Right renal cortex interstitium (tissue), 3 donors: ENCODE data around the gene SPATA46. TPM values are rescaled to one million over a fixed set of nuclear protein-coding genes. Genes with fewer than 3 reads are reported as not detected.
"Not testable (repeated sequence)": the region's sequence is repeated elsewhere in the genome, so short reads cannot be mapped to it uniquely, and the experiment has no call there.

Experiments
- DNase-seq, 3 donors: peaks; one replicate each; pipeline ENCODE4 v3.0.0-alpha.2; 2013; ENCODE audit warnings: low read depth in 3 of 3, low spot score in 2 of 3
- polyA plus RNA-seq, 3 donors: library from polyadenylated mRNA; unstranded; fragments of 120-200 nt; gene quantifications; one replicate each; pipeline ENCODE4 v1.2.1, GENCODE V29; 2013; ENCODE audit not compliant: insufficient read length in 3 of 3

SPATA46 gene
- polyA plus RNA-seq, 3 donors: 0.25 to 0.51 (median 0.42) TPM

- DNase-seq: no peak
Measured at GRCh38 chr1:162359523-162360236, 17.0 kb downstream of the SPATA46 start.

GRCh38 chr1:162358928-162359327, 17.7 kb downstream of the SPATA46 start:
- DNase-seq: no peak

- no peak for DNase-seq
Measured at GRCh38 chr1:162357681-162358266, 18.9 kb downstream of the SPATA46 start.

GRCh38 chr1:162353702-162354101, 23.0 kb downstream of the SPATA46 start:
- DNase-seq: no peak

GRCh38 chr1:162353078-162353477, 23.6 kb downstream of the SPATA46 start:
- DNase-seq: no peak

- DNase-seq: not testable (repeated sequence)
Measured at GRCh38 chr1:162351874-162352273, 24.8 kb downstream of the SPATA46 start.

DNA sequence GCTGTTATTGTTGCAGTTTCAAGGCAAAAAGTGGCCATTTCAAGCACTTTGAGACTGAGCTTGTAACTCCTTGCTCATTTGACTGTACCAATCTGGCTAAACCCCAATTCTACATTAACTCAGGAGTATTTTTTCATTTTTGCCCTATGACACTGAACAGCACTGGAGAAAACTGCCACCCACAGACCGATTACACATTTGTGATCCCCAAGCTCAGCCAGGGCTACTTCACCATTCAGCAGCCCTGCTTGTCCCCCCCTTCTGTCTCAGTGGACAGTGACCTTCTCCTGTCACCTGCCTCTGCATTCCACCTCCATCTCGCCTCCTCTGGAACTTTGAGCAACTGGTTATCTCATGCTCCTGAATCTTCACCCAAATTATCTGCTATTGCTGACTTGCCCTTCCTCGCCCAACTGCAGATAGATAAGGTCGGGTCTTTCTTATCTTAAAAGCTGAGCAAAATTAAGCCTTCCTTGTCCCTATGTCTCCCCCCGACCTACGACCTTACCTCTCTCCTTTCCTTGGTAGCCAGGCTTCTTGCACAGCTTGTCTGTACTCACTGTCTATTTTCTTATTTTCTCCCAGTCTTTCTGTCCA, 25.3 kb downstream of the SPATA46 start:
- DNase-seq: no peak

GRCh38 chr1:162349635-162350330, 26.9 kb downstream of the SPATA46 start:
- DNase-seq: peak in 2 of 3 donors; percentile 21 to 49

- no peak for DNase-seq
Measured at GRCh38 chr1:162347281-162347680, 29.4 kb downstream of the SPATA46 start.

DNA sequence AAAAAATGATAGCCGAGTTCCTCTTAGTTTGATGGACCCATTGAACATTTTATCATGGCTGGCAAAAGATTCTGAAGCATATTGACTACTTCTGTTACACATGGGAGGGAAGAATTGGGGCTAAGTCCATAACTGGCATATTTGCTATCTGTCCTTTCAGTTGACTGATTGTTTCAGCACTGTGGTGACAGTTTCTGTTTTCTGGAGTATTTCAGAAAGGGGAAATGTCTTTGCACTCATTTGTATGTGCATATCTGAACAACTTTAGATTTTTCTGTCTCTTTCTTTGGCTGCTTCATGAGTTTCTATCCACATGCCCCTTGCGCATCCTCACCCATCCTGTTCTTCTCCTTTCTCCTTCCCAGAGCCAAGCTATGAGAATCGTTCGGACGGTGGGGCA, 33.2 kb downstream of the SPATA46 start:
- DNase-seq: no peak

GRCh38 chr1:162342452-162342983, 34.1 kb downstream of the SPATA46 start:
- no peak for DNase-seq

- no peak for DNase-seq
Measured at GRCh38 chr1:162336621-162337285, 39.9 kb downstream of the SPATA46 start.

DNA sequence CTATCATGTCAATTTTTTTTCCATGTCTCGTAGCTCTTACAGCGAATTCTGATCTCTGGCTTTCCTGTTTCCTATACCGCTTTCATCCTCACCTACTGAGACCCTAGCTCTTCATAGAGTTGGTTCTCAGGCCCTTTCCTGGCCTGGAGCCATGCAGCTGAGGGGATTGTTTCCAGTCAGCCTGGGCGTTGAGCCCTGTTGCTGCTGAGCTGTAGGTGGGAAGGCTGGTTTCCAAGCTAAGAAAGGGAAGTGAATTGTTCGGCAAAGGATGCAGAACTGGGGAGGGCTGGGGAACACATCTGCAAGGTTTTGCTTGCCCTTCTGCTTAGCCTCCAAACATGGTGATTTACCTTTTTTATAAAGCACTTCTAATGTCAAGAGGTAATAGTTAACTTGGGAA, 41.5 kb downstream of the SPATA46 start:
- no peak for DNase-seq

DNA sequence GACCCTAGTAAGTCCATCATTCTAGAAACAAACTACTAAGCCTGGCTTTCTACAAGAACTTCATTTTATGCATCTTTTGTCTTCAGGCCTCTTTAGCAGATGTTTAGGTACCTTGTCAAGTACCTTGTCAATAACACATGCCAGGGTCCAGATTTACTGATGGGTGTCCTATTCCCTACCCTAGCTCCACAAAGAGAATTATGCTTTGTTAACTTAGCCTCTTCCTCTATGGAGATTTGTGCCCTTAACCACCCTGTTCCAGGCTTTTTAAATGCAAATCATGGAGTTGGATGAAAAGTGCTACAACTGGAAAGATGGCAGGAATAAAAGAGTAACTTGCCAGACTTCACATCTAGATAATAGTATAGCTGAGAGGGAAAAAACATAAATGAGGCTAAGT, 42.7 kb downstream of the SPATA46 start:
- no peak for DNase-seq

DNA sequence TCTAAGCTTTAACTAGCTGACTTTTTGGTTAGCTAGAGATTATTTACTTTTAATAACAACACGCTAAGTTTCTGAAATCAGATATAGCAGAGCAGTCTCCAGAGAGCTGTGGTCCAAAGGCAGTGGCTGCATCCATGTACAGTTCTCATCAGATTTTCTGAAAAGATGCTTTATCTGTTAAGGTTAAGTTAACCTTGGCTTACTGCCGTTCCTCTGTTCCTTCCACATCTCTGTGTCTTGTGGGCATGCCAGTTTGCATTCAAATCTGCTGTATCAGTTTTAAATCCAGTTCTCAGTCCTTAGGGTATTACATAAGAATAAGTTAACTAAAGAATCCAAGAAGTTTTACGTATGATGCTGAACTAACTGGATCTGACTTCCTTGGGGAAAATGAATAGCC, 46.8 kb downstream of the SPATA46 start:
- no peak for DNase-seq

DNA sequence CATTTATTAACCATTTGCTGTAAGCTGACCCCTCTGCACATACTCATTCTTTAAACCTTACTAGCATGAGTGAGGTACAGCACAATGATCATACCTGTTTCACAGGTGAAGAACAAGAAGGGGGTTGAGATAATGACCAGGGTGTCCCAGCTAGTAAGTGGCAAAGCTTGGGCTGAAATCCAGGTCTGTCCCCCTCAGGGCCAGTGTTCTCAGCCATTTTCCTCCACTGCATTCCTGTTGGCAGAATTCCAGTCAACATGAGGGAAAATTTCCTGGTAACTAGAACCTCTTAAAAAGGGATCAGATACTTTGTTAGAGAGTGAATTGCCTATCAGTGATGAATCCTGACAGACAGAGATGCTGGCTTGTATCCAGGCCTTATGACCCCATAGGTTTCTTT, 48.1 kb downstream of the SPATA46 start:
- no peak for DNase-seq

DNA sequence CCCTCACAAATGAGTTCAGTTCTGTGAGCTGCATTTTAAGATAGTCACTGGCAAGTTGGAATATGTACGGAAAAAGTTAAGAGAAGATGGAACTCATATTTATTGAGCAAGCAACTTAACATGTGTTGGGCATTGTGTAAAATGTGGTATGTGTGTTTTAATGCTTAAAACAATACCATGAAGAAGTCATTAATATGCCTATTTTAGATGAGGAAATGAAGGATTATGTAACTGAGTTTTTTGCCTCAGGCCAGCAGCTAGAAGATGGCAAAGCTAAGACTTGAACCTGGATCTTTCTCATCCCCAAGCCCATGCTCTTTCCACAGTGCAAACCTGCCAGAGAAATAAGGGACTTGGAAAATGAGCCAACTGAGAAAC, 48.9 kb downstream of the SPATA46 start:
- no peak for DNase-seq

DNA sequence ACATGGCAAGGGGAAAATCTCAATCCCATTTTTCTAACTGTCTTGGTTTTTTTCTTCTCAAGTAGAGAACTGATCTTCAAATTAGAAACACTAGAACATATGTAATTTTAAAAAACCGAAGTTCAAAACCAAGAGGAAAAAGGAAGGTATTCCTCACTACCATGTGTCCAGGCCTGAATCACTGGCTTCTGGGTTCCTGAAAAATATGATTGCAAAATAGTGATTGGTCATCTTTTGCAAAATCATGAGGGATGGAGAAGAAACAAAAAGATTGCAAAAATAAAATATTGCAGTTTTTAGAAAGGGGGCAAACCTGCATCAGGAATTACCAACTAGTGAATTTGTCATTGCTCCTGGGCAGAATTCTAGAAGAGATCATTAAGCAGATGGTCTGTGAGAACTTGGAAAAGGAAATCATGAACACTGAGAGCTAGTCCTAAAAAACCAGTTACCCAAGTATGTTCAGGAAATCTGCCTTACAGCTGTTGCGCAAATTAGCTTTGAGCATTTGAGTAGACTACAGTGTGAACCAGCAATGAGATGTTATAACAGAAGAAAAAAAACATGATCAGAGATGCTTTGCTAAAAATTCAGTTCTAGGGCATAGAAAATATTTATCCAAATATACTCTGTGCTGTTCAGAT, 49.4 kb downstream of the SPATA46 start:
- no peak for DNase-seq

DNA sequence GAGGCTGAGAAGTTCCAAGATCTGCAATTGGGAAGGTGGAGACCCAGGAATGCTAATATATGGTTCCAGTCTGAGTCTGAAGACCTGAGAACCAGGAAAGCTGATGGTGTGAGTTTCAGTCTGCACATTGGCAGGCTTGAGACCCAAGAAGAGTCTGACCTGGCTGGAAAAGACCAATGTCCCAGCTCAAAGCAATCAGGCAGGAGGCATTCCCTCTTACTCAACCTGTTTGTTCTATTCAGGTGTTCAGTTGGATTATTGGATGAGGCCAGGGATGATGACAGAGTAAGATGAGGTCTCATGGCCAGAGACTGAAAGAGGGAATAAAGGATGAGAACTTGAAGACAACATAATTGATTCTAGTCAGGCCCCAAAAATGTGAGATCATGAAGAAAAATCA, 50.1 kb downstream of the SPATA46 start:
- no peak for DNase-seq

- no peak for DNase-seq
Measured at GRCh38 chr1:162324396-162324795, 52.3 kb downstream of the SPATA46 start.
